Kidney capillary endothelial cell (primary cell): ENCODE measurements around the gene MYH7B.

Experiments
- DNase-seq: peaks from one replicate; pipeline ENCODE4 v3.0.0-alpha.2; 2018; ENCODE audit warnings: low spot score

The MYH7B gene

GRCh38 chr20:34977365-34978091 is 21.9 kb downstream of the MYH7B start:
- DNase-seq, result no peak

- no peak for DNase-seq
Observed at GRCh38 chr20:34978092-34978744, 22.6 kb downstream of the MYH7B start.

GRCh38 chr20:34979366-34980153 is 23.9 kb downstream of the MYH7B start:
- DNase-seq, result no peak

GRCh38 chr20:34980543-34981233 is 25.0 kb downstream of the MYH7B start:
- no peak for DNase-seq

- DNase-seq, result no peak
Observed at GRCh38 chr20:34982270-34983088, 26.8 kb downstream of the MYH7B start.

- no peak for DNase-seq
Observed at GRCh38 chr20:34983089-34983820, 27.6 kb downstream of the MYH7B start.

GRCh38 chr20:34983995-34984735 is 28.5 kb downstream of the MYH7B start:
- DNase-seq, result no peak

GRCh38 chr20:34984756-34985261 is 29.1 kb downstream of the MYH7B start:
- DNase-seq, result no peak

GRCh38 chr20:34985461-34986310 is 30.0 kb downstream of the MYH7B start:
- DNase-seq, result no peak

GRCh38 chr20:34986311-34987287 is 30.9 kb downstream of the MYH7B start:
- no peak for DNase-seq

GRCh38 chr20:34987288-34988190 is 31.9 kb downstream of the MYH7B start:
- no peak for DNase-seq

- DNase-seq, result no peak
Observed at GRCh38 chr20:34988191-34988540, 32.5 kb downstream of the MYH7B start.

GRCh38 chr20:34989118-34989517 is 33.5 kb downstream of the MYH7B start:
- DNase-seq, result no peak

GRCh38 chr20:34989670-34990069 is 34.0 kb downstream of the MYH7B start:
- DNase-seq, result no peak

GRCh38 chr20:34990231-34990630 is 34.6 kb downstream of the MYH7B start:
- DNase-seq, result no peak

- DNase-seq, result no peak
Observed at GRCh38 chr20:34990661-34991214, 35.1 kb downstream of the MYH7B start.
